Common myeloid progenitor, CD34-positive (primary cell): ENCODE data around the gene CCDC136.

Experiments
- CTCF ChIA-PET: fragments of 350-600 bp; sonication (Branson Sonifier 250); formaldehyde crosslinking; loops from one replicate; lab custom pipeline; 2021; ENCODE audit warnings: antibody characterized with exemption; lab: Charles Lee
- POLR2A ChIA-PET: fragments of 350-600 bp; sonication (Branson Sonifier 250); formaldehyde crosslinking; loops from one replicate; lab custom pipeline; 2021; ENCODE audit warnings: antibody characterized with exemption; lab: Charles Lee
- DNase-seq, 3 donors: peaks; one replicate each; pipeline versions ENCODE4 v3.0.0 to v3.0.0-alpha.2; 2013
- H3K27ac ChIP-seq, 2 experiments: 1 replicate in 1 of 2; 2 replicates in 1 of 2; pipeline ENCODE4 v1.7.0; 2013; ENCODE audit warnings: inconsistent platforms in 2 of 2, low read length in 2 of 2, mild to moderate bottlenecking in 2 of 2, low read depth in 1 of 2, moderate library complexity in 1 of 2; ENCODE audit not compliant: severe bottlenecking in 2 of 2, insufficient read depth in 1 of 2, poor library complexity in 1 of 2
- H3K27me3 ChIP-seq, 5 experiments: replicated peaks in 2 of 5; 1 replicate in 3 of 5; 2 replicates in 2 of 5; pipeline versions ENCODE4 v1.6.1 to v1.7.0; 2013; ENCODE audit warnings: low read length in 4 of 5, mild to moderate bottlenecking in 2 of 5, moderate library complexity in 2 of 5, inconsistent platforms in 1 of 5; ENCODE audit not compliant: insufficient read depth in 5 of 5, control insufficient read depth in 4 of 5
- H3K36me3 ChIP-seq, 4 experiments: 1 replicate in 2 of 4; 2 replicates in 2 of 4; pipeline versions ENCODE4 v1.6.1 to v1.7.0; 2013; ENCODE audit warnings: low read length in 3 of 4, control low read depth in 1 of 4, mild to moderate bottlenecking in 1 of 4; ENCODE audit not compliant: control insufficient read depth in 4 of 4, insufficient read depth in 4 of 4
- H3K4me1 ChIP-seq, 4 experiments: 1 replicate in 3 of 4; 2 replicates in 1 of 4; pipeline versions ENCODE4 v1.6.1 to v1.7.1; 2013; ENCODE audit warnings: low read length in 3 of 4, mild to moderate bottlenecking in 3 of 4, control low read depth in 1 of 4, inconsistent platforms in 1 of 4, moderate library complexity in 1 of 4; ENCODE audit not compliant: control insufficient read depth in 4 of 4, insufficient read depth in 4 of 4; ENCODE audit errors: control extremely low read depth in 1 of 4
- H3K4me3 ChIP-seq, 7 experiments: 1 replicate in 4 of 7; 2 replicates in 3 of 7; pipeline versions ENCODE4 v1.5.1 to v1.7.0; 2013; ENCODE audit warnings: mild to moderate bottlenecking in 7 of 7, low read length in 6 of 7, moderate library complexity in 6 of 7, inconsistent platforms in 2 of 7, low read depth in 2 of 7, control low read depth in 1 of 7; ENCODE audit not compliant: insufficient read depth in 4 of 7, control insufficient read depth in 1 of 7; ENCODE audit errors: extremely low read depth in 1 of 7
- H3K9me3 ChIP-seq, 5 experiments: 1 replicate in 4 of 5; 2 replicates in 1 of 5; pipeline versions ENCODE4 v1.6.1 to v1.7.1; 2013; ENCODE audit warnings: low read length in 4 of 5, mild to moderate bottlenecking in 2 of 5, inconsistent platforms in 1 of 5, low read depth in 1 of 5, moderate library complexity in 1 of 5; ENCODE audit not compliant: control insufficient read depth in 4 of 5, insufficient read depth in 2 of 5; ENCODE audit errors: control extremely low read depth in 1 of 5
- WGBS: methylation state at CpG from one replicate; pipeline ENCODE4 v1.1.5; 2013; ENCODE audit not compliant: insufficient coverage; 5-methylcytosine and 5-hydroxymethylcytosine counted together

CCDC136 gene

DNA sequence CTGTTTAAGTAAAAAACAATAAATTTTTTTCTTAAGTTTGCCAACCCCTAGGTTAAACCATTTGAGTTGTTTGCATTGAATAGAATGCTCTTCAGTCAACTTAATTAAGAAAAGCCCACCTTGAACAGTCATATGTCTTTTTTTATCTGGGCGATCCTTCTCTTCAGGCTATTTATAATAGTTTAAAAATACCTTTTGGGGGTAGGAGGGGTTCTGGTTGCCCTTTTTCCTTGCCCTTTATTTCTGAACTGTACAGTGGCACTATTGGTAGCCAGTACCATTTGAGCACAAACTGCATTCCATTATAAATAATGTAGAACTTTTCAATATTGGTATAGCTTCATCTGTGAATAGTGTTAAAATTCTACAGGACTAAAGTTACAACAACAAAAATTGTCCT lies 39.5 kb upstream of the CCDC136 start:
- H3K27ac ChIP-seq = no peak overlapping the region
- ChIA-PET POLR2A (no interaction called here), CTCF (interaction anchor here (0.6 to 1.4 kb wide), 3 partner anchors 9 to 546 kb away, joined by 3 to 5 read pairs (median 4); no protein-coding TSS in a partner anchor)
- no CpG with 5 or more reads among the region's 1 CpG for WGBS
- H3K27me3 ChIP-seq = no peaks in the 10 kb centered on the region
- H3K4me3 ChIP-seq = no peak overlapping the region
- peaks cover 13 to 64% (median 32%) of the 10 kb centered on the region in 4 experiments for H3K36me3 ChIP-seq
- H3K9me3 ChIP-seq = no peaks in the 10 kb centered on the region
- H3K4me1 ChIP-seq = no peaks in the 10 kb centered on the region
- no peak for DNase-seq

DNA sequence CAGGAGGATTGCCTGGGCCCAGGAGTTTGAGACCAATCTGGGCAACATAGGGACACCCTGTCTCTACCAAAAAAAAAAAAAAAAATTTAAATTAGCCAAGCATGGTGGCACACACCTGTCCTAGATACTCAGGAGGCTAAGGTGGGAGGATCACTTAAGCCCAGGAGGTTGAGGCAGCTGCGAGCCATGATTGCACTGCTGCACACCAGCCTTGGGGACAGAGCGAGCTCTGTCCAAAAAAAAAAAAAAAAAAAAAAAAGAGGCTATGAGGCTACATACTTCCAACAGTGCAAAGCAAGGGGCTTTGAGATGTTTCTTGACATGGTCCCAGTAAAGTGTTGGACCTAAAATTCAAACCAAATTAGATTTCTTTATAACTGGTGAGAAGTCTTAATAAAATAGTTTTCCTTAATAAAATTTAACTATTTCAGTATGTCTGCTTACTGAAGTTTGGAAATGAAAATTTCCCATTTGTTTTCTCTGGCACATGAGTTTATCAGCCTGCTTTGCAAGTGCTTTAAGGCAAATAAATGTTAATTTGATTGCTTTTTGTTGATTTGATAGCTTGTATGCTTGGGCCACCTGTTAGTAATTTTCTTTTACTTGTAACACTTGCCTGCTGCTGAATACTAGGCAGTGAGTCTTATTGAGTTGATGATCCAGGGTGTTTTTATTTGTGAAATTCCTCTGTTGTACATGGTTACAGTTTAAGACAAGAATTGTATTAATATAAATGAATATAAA lies 36.5 kb upstream of the CCDC136 start:
- WGBS = 100% methylated on average over 1 of the region's 2 CpGs
- CTCF ChIA-PET = interaction anchor here (1.7 to 2.6 kb wide), 2 partner anchors 13 to 15 kb away, joined by 5 to 11 read pairs; no protein-coding TSS in a partner anchor
- DNase-seq = no peak
- Histone ChIP-seq H3K4me3 (no peak overlapping the region), H3K27me3 (no peaks in the 10 kb centered on the region), H3K9me3 (no peaks in the 10 kb centered on the region), H3K27ac (no peak overlapping the region), H3K4me1 (no peaks in the 10 kb centered on the region), H3K36me3 (peaks cover 5 to 64% (median 37%) of the 10 kb centered on the region in 4 experiments)
- POLR2A ChIA-PET = no interaction called here

DNA sequence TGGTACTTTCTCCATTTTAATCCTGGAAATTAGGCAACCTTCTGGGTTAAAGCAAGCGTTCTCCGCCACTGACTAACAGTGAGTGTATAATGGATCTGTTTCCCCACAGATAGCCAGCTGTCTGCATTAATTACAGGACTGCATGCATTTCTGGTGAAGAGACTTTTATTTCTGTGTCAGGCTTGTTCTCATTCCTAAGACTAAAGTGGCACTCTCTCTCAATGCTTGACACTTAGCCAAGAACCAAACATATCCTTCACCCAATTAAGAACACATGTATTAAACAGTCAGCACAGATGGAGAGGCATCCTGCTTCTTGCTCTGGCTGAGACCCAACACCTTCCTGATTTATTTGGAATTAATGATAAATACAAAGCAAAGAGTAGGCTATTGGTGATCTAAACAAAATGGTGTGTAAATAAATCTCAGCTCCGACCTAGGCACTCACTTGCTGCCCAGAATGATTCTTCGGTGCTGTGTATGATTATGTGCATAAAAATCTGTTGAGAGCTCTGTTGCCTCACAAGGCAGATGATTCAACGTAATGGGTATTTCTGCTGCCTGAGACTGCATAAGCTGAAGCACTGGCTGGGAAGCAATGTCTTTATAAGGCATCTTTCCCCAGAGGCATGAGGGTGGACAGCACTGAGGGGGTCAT lies 35.8 kb upstream of the CCDC136 start:
- H3K9me3 ChIP-seq = no peaks in the 10 kb centered on the region
- H3K36me3 ChIP-seq = peaks cover 2 to 63% (median 37%) of the 10 kb centered on the region in 4 experiments
- H3K27me3 ChIP-seq = no peaks in the 10 kb centered on the region
- no peak overlapping the region for H3K4me3 ChIP-seq
- no peak for DNase-seq
- WGBS = 98% methylated on average over 4 of the region's 5 CpGs
- no peak overlapping the region for H3K27ac ChIP-seq
- CTCF ChIA-PET = interaction anchor here (1.7 to 2.6 kb wide), 2 partner anchors 13 to 14 kb away, joined by 5 to 11 read pairs; no protein-coding TSS in a partner anchor
- POLR2A ChIA-PET = interaction anchor here (0.6 kb wide), 1 partner anchor 198 kb away, joined by 3 read pairs; no protein-coding TSS in a partner anchor
- no peaks in the 10 kb centered on the region for H3K4me1 ChIP-seq

DNA sequence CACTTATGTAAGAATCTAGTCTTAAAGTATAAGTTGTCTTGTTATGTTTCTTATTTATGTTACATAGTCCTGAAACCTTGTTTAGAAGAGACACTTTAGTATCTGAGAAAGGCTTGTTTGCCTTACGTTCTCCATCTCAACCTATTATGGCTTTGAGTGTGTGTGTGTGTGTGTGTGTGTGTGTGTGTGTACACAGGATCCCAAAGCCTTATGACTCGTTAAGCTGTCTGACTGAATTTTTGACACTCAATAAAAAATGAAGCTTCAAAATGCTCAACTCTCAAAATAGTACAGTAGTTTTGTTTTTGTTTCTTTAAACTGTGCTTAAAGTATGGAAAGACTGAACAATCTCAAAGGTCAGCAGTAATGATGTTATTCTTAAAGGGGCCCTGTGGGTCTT lies 34.6 kb upstream of the CCDC136 start:
- Histone ChIP-seq H3K36me3 (peaks cover 1 to 68% (median 42%) of the 10 kb centered on the region in 4 experiments), H3K4me1 (no peaks in the 10 kb centered on the region), H3K9me3 (no peaks in the 10 kb centered on the region), H3K27ac (no peak overlapping the region), H3K4me3 (no peak overlapping the region), H3K27me3 (no peaks in the 10 kb centered on the region)
- no CpG with 5 or more reads among the region's 2 CpGs for WGBS
- no peak for DNase-seq
- ChIA-PET POLR2A (interaction anchor here (0.6 kb wide), 1 partner anchor 25 kb away, joined by 3 read pairs; no protein-coding TSS in a partner anchor), CTCF (interaction anchor here (2.6 kb wide), 1 partner anchor 13 kb away, joined by 11 read pairs; no protein-coding TSS in a partner anchor)

DNA sequence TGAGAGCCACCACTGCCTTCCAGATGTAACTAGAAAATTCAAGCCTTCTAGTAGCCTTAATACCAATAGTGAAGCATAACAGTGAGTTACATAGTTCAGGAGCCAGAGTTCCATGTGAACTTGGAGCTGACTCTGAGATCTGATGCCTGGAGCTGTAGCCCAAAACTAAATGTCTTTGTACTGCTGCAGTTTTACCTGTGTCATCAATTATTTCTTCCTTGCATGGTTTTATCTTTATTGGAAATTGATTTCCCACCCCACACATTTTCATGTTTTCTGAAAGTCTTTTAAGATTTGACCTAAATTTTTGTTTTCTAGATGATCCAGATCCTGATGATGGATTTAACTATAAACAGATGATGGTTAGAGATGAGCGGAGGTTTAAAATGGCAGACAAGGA lies 33.2 kb upstream of the CCDC136 start:
- POLR2A ChIA-PET = interaction anchor here (0.7 kb wide), 1 partner anchor 40 kb away, joined by 3 read pairs; no protein-coding TSS in a partner anchor
- H3K4me1 ChIP-seq = no peaks in the 10 kb centered on the region
- CTCF ChIA-PET = interaction anchor here (0.9 kb wide), 1 partner anchor 17 kb away, joined by 3 read pairs; no protein-coding TSS in a partner anchor

DNA sequence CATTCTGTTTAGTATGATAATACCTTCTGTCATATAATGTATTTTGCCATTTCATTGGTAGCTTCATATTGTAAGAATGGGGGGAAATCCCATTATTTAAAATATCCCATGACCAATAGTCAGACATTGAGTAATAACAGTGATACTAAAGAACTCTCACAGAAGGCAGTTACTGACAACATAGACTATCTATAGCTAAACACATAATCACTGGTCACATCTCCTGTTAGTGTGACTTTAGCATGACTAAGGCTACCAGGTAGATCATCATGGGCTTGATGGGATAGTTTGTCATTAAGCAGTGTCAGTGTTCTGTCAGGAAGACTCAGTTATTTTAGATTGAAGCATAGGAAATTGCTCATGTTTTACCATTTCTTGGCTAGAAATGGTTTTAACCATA lies 32.5 kb upstream of the CCDC136 start:
- H3K36me3 ChIP-seq = peaks cover 4 to 59% (median 40%) of the 10 kb centered on the region in 4 experiments
- no peak for DNase-seq
- H3K9me3 ChIP-seq = no peaks in the 10 kb centered on the region
- ChIA-PET CTCF (no interaction called here), POLR2A (no interaction called here)
- H3K27me3 ChIP-seq = no peaks in the 10 kb centered on the region
- no peaks in the 10 kb centered on the region for H3K4me1 ChIP-seq
- H3K4me3 ChIP-seq = no peak overlapping the region
- no peak overlapping the region for H3K27ac ChIP-seq

More for the DNA sequence above, 33.2 kb upstream of the CCDC136 start:
- no peak overlapping the region for H3K27ac ChIP-seq
- no peaks in the 10 kb centered on the region for H3K9me3 ChIP-seq
- DNase-seq = no peak
- no peaks in the 10 kb centered on the region for H3K27me3 ChIP-seq
- WGBS = 89% methylated on average over 1 of the region's 1 CpG
- no peak overlapping the region for H3K4me3 ChIP-seq
- peaks cover 4 to 64% (median 41%) of the 10 kb centered on the region in 4 experiments for H3K36me3 ChIP-seq
